MCF 10A (cell line): Measurements from ENCODE around the gene LMF1. TPM values are rescaled to one million over a fixed set of nuclear protein-coding genes. Genes with fewer than 3 reads are reported as not detected.

Experiments used
- BruUV-seq: library from RNA; stranded (reverse); fragments of 400-500 nt; replicated peaks from 2 replicates; lab custom pipeline; 2021; lab: Mats Ljungman, UMichigan
- CTCF ChIA-PET: fragments of 300-600 bp; sonication (Branson Sonifier 250); formaldehyde crosslinking; extraction: SDS; loops from one replicate; lab custom pipeline; 2021; ENCODE audit warnings: antibody characterized with exemption, inconsistent platforms; lab: Yijun Ruan, JAX
- POLR2A ChIA-PET: fragments of 300-600, 350-650 bp; sonication (Branson Sonifier 250); formaldehyde crosslinking; extraction: SDS; loops from one replicate; lab custom pipeline; 2020; ENCODE audit warnings: antibody characterized with exemption, inconsistent platforms; lab: Yijun Ruan, JAX
- DNase-seq: peaks from one replicate; pipeline ENCODE4 v3.0.0-alpha.2; 2018; ENCODE audit not compliant: unreplicated experiment
- H3K27ac Mint-ChIP-seq: one replicate; pipeline ENCODE4 v1.8.0; 2022; ENCODE audit warnings: mild to moderate bottlenecking, low read depth, mixed read lengths; ENCODE audit not compliant: unreplicated experiment
- H3K27me3 Mint-ChIP-seq: one replicate; pipeline ENCODE4 v1.8.0; 2022; ENCODE audit warnings: mixed read lengths; ENCODE audit not compliant: insufficient read depth, unreplicated experiment
- H3K36me3 Mint-ChIP-seq: one replicate; pipeline ENCODE4 v1.8.0; 2022; ENCODE audit warnings: mild to moderate bottlenecking, moderate library complexity, mixed read lengths; ENCODE audit not compliant: insufficient read depth, unreplicated experiment
- H3K4me1 Mint-ChIP-seq: one replicate; pipeline ENCODE4 v1.8.0; 2022; ENCODE audit warnings: mixed read lengths; ENCODE audit not compliant: insufficient read depth, unreplicated experiment
- H3K4me3 Mint-ChIP-seq: one replicate; pipeline ENCODE4 v1.8.0; 2022; ENCODE audit warnings: mild to moderate bottlenecking, moderate library complexity, mixed read lengths; ENCODE audit not compliant: unreplicated experiment
- H3K9me3 Mint-ChIP-seq: one replicate; pipeline ENCODE4 v1.8.0; 2022; ENCODE audit warnings: mixed read lengths; ENCODE audit not compliant: unreplicated experiment
- intact Hi-C: fragments of 100-400 bp; cut with micrococcal nuclease; formaldehyde crosslinking; loops from 2 replicates; pipeline ENCODE4 v1.14.1; 2022
- total RNA-seq: library from RNA; stranded (reverse); gene quantifications from 2 replicates; pipeline ENCODE4 v1.2.3, GENCODE V29; 2022
- TF ChIP-seq, protein P1 (sequence below): fragments of 200-600 bp; IDR thresholded peaks from one replicate; pipeline ENCODE4 v1.8.0; 2022; ENCODE audit warnings: antibody characterized with exemption, mild to moderate bottlenecking; ENCODE audit not compliant: unreplicated experiment

LMF1 gene
- total RNA-seq, 1 experiment from 2014 or later, result 9.9 TPM

DNA sequence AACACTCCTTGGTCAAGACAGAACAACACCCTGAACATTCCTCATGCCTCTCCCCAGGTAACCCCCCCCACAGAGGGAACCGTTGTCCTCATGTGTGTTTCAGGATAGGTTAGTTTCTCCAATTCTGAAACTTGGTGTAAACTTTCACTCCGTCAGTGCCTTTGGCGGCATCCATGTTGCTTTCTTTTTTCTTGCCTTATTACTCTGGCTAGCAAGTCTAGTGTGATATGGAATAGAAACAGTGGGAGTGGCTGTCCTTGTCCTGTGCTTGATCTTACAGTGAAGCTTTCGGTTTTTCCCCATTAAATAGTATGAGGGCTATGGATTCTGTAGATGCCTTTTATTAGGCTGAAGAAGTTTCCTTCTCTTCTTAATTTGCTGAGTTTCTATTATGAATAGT is 134.6 kb downstream of the LMF1 start:
- no peaks in the 10 kb centered on the region for H3K4me1 Mint-ChIP-seq
- no peak for DNase-seq
- no peaks in the 10 kb centered on the region for H3K27me3 Mint-ChIP-seq
- no peak overlapping the region for H3K27ac Mint-ChIP-seq
- TF ChIP-seq, protein P1, sequence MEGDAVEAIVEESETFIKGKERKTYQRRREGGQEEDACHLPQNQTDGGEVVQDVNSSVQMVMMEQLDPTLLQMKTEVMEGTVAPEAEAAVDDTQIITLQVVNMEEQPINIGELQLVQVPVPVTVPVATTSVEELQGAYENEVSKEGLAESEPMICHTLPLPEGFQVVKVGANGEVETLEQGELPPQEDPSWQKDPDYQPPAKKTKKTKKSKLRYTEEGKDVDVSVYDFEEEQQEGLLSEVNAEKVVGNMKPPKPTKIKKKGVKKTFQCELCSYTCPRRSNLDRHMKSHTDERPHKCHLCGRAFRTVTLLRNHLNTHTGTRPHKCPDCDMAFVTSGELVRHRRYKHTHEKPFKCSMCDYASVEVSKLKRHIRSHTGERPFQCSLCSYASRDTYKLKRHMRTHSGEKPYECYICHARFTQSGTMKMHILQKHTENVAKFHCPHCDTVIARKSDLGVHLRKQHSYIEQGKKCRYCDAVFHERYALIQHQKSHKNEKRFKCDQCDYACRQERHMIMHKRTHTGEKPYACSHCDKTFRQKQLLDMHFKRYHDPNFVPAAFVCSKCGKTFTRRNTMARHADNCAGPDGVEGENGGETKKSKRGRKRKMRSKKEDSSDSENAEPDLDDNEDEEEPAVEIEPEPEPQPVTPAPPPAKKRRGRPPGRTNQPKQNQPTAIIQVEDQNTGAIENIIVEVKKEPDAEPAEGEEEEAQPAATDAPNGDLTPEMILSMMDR, result no peak
- ChIA-PET POLR2A (no interaction called here), CTCF (no interaction called here)
- BruUV-seq, result no TSS peak
- intact Hi-C loops, result no loop called here
- no peaks in the 10 kb centered on the region for H3K36me3 Mint-ChIP-seq
- H3K4me3 Mint-ChIP-seq, result no peak overlapping the region
- no peaks in the 10 kb centered on the region for H3K9me3 Mint-ChIP-seq

DNA sequence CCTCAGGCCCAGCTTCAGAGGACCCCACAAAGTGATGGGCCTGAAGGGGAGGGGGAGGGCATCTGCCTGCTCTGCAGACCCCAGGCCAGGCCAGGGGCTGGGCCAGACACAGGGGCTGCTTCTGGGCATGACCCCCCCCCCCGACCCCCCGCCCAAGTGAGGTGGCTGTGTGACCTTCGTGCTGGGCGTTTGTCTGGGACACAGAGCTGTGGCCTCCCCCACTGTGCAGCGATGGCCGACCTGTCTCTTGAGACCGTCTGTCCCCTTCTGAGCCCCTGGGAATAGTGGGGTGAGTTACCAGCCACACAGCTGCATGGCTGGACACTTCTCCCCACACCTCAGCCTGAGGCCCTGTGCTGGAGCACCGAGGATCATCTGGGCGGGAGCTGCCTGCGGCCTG is 135.4 kb downstream of the LMF1 start:
- intact Hi-C loops, result no loop called here
- Mint-ChIP-seq H3K27ac (no peak overlapping the region), H3K27me3 (no peaks in the 10 kb centered on the region), H3K36me3 (no peaks in the 10 kb centered on the region), H3K4me3 (no peak overlapping the region), H3K9me3 (no peaks in the 10 kb centered on the region), H3K4me1 (no peaks in the 10 kb centered on the region)
- CTCF ChIA-PET, result interaction anchor here (0.5 kb wide), 1 partner anchor 215 kb away, joined by 5 read pairs; no protein-coding TSS in a partner anchor
- POLR2A ChIA-PET, result no interaction called here
- no TSS peak for BruUV-seq
- TF ChIP-seq, protein P1, result no peak
- DNase-seq, result no peak

DNA sequence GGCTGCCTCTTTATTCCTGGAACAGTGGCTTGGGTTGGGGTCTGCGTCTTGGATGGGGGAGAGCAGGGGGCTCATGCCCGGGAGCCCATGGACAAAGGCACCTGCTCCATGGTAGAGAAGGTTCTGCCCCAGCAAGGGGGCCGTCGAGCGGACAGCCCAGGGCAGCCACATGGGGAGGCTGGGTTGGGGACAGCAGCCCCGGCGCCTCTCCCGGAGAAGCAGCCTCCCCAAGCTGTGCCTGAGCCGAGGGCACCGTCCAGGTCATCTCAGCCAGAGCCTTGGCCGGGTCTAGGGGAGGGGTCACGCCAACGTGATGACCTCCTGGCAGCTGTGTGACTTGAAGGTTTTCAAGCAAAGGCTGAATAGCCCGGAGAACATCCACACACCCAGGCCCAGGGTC is 137.4 kb downstream of the LMF1 start:
- intact Hi-C loops, result no loop called here
- H3K4me1 Mint-ChIP-seq, result no peaks in the 10 kb centered on the region
- no peak overlapping the region for H3K4me3 Mint-ChIP-seq
- no TSS peak for BruUV-seq
- CTCF ChIA-PET, result interaction anchor here (0.5 kb wide), 1 partner anchor 681 kb away, joined by 4 read pairs; no protein-coding TSS in a partner anchor
- no peaks in the 10 kb centered on the region for H3K9me3 Mint-ChIP-seq
- H3K27me3 Mint-ChIP-seq, result peaks cover 10% of the 10 kb centered on the region
- H3K36me3 Mint-ChIP-seq, result no peaks in the 10 kb centered on the region
- POLR2A ChIA-PET, result no interaction called here
- no peak for DNase-seq
- H3K27ac Mint-ChIP-seq, result no peak overlapping the region
- TF ChIP-seq, protein P1, result no peak

DNA sequence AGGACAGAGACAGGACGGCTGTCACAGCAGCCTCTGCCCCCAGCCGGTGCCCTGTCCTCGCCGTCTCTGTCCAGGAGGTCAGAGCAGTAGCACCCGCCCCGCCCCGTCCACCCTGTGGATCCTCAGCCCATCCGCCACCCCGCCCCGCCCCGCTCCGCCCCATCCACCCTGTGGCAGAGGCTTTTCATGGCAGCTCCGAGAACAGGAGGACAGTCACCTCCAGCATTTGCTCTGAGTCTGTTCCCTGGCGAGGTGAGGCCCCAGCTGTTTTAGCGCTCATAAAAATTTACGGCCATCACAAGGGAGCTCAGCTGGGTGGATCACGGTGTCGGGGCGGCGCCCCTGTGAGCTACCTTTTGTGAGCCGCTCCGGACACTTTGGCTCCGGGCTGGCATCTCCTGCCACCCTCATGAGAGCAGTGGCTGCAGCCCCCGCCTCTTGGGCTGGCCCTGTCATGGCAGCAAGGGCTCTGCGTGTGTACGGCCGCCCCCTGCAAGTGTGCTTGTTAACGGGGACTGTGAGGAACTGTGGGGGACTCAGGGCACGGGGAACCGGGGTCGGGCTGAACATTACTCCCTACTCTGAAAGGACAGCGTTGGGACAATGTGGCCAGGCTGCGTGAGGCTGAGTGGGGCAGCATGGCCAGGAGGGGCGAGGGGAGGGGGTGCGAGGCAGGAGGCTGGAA is 138.0 kb downstream of the LMF1 start:
- TF ChIP-seq, protein P1, result no peak
- POLR2A ChIA-PET, result no interaction called here
- intact Hi-C loops, result no loop called here
- Mint-ChIP-seq H3K36me3 (no peaks in the 10 kb centered on the region), H3K4me1 (no peaks in the 10 kb centered on the region), H3K4me3 (no peak overlapping the region), H3K27ac (no peak overlapping the region), H3K27me3 (peaks cover 10% of the 10 kb centered on the region), H3K9me3 (no peaks in the 10 kb centered on the region)
- BruUV-seq, result no TSS peak
- no peak for DNase-seq
- CTCF ChIA-PET, result no interaction called here
